ENCODE results near the gene KIF22.
A peak's percentile ranks its signal among the peaks of the same experiment; 100 is the strongest.
"Not testable (repeated sequence)": the region's sequence is repeated elsewhere in the genome, so short reads cannot be mapped to it uniquely, and the experiment has no call there.

Gene KIF22

GRCh38 chr16:29767062-29767461, 23.5 kb upstream of the KIF22 start:
- DNase-seq: no peak

GRCh38 chr16:29769507-29769906, 21.0 kb upstream of the KIF22 start:
- DNase-seq: no peak

DNA sequence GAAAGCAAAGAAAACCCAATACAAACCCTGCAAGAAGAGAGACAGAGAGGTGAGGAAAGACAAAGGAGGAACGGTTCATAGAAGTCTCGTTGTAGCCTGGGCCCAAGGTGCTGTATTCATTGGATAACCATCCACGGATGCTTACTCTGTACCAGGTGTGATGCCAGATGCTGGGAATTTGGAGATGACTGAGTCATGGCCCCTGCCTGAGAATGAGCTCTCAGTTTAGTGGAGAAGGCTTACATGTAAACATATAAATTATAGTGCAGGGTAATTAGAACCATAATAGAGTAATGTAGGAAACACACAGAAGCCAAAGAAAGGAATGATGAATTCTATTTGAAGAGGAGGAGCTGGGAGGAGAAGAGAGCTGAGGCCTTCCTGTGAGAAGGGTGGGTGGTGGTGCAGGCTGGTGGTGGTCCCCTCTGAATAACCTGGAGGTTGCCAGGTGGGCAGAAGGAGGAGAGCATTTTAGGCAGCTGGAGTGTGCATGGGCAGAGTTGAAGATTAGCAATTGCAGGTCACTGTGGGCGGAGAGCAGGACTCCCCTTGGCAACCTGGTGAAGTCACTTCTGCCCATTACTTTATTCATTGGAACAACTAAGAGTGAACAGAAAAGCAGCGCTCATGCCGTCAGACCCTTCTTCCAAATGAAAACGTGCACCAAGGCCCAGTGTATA, 20.2 kb upstream of the KIF22 start:
- DNase-seq: no peak

GRCh38 chr16:29772330-29772729, 18.2 kb upstream of the KIF22 start:
- not testable (repeated sequence) for DNase-seq

- no peak for DNase-seq
Observed at GRCh38 chr16:29774730-29775129, 15.8 kb upstream of the KIF22 start.

GRCh38 chr16:29775742-29776408, 14.7 kb upstream of the KIF22 start:
- DNase-seq: no peak

GRCh38 chr16:29777576-29778350, 12.8 kb upstream of the KIF22 start, which contains the start of gene ZG16:
TSS of gene ZG16 (plus strand) at chr16:29778256. CDS start at chr16:29779267, 1,011 bp downstream.
- no peak for DNase-seq

GRCh38 chr16:29779474-29779873, 11.1 kb upstream of the KIF22 start:
- DNase-seq: no peak

DNA sequence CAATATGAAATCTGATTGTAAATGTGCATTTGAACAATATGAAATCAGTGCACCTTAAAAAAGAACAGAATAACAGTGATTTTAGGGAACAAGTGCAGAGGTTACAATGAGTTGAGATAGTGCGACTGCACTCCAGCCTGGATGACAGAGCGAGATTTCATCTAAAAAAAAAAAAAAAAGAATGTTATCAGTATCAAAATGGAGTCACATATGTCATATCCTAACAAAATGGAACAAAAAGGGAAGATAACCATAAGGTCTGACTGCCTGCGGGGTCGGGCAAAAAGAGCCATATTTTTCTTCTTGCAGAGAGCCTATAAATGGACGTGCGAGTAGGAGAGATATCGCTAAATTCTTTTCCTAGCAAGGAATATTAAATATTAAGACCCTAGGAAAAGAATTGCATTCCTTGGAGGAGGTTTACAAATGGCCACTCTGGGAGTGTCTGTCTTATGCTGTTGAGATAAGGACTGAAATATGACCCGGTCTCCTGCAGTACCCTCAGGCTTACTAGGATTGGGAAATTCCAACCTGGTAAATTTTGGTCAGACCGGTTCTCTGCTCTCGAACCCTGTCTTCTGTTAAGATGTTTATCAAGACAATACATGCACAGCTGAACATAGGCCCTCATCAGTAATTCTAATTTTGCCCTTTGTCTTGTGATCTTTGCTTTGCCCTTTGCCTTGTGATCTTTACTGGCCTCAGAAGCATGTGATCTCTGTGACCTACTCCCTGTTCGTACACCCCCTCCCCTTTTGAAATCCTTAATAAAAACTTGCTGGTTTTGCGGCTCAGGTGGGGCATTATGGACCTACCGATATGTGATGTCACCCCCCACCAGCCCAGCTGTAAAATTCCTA, 7.2 kb upstream of the KIF22 start:
- DNase-seq: not testable (repeated sequence)

DNA sequence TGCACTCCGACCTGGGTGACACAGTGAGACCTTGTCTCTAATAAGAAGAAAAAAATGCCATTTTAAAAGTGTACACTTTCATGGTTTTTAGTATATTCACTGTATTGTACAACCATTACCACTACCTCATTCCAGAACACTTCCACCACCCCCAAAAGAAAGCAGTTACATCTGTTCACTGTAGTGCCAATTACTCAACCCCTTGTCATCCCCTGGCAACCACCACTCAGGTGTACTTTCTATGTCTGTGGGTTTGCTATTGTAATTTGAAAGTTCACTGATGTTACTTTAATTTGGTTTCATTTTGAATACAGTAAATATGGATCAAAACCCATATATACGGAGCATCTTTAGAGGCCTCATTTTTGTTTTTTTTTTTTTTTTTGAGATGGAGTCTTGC, 6.4 kb upstream of the KIF22 start:
- peak; percentile 28 for DNase-seq

GRCh38 chr16:29784901-29785500, 5.5 kb upstream of the KIF22 start:
- DNase-seq: peak; percentile 81

DNA sequence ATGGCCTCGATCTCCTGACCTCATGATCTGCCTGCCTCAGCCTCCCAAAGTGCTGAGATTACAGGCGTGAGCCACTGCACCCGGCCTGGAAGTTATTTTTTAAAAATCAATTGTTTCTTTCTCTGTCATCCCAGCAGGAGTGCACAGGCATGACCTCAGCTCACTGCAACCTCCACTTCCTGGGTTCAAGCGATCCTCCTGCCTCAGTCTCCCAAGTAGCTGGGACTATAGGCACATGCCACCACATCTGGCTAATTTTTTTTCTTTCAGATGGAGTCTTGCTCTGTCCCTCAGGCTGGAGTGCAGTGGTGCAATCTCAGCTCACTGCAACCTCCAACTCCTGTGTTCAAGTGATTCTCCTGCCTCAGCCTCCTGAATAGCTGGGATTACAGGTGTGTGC, 3.4 kb upstream of the KIF22 start:
- DNase-seq: not testable (repeated sequence)

- DNase-seq: no peak
Observed at GRCh38 chr16:29789775-29790182, 772 bp upstream of the KIF22 start.

DNA sequence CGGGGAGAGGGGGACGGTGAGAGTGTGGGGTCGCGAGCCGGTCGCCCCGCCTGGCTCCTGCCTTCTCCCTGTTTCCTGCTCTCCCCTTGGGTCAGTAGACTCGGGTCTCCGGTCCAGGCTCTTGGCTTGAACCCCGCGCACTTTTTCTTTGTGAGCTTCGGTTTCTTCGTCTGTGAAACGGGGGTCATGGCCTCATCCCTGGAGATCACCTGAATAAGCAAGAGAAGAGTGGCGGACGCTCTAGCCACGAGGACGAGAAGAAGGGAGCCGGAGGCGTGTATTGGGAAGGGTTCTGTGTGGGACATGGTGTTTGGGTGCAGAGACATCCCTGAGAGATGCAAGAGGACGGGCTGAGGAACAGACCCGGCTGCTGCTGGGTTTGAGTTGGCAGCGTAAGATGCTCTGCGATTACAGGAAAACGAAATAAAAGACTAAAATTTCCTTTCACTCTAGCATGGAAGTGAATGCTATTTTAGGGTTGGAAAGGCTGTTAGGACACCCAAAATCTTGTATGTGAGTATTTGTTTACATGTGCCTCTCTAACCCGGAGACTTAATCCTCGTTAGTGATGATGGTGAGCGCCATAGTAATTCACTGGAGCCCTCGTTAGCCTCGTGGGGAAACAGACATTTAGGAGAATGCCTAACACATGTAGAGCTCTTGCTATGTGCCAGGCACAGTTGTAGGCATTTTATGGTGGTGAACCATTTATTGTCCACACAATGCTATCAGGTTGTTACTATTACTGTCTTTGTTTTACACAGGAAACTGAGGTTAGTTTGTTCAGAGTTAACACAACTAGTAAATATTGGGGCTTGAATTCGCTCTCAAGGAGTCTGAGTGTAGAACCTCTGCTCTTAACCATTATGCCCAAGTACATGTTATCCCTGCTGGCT, 646 bp downstream of the KIF22 start:
- DNase-seq: peak; percentile 24

GRCh38 chr16:29791845-29792807, 1.6 kb downstream of the KIF22 start:
- DNase-seq: peak; percentile 29

- DNase-seq: not testable (repeated sequence)
Observed at GRCh38 chr16:29793153-29793552, 2.6 kb downstream of the KIF22 start.

DNA sequence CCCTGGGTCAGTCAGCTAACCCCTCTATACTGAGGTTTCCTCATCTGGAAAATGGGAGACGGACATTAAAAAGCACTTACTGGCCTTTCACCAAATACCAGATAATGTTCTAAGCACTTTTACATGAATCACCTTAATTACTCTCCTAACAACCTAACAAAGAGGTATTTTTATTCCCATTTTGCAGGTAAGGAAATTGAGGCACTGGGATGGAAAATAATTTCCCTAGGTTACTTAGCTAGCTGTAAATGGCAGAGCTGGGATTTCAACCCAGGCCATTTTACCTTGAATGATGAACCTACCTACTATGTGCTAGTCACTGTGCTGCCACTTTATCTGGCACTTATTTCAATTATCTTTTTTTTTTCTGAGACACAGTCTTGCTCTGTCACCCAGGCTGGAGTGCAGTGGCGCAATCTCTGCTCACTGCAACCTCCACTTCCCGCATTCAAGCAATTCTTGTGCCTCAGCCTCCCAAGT, 3.7 kb downstream of the KIF22 start:
- DNase-seq: no peak

GRCh38 chr16:29802416-29802935, 11.9 kb downstream of the KIF22 start:
- DNase-seq: no peak

DNA sequence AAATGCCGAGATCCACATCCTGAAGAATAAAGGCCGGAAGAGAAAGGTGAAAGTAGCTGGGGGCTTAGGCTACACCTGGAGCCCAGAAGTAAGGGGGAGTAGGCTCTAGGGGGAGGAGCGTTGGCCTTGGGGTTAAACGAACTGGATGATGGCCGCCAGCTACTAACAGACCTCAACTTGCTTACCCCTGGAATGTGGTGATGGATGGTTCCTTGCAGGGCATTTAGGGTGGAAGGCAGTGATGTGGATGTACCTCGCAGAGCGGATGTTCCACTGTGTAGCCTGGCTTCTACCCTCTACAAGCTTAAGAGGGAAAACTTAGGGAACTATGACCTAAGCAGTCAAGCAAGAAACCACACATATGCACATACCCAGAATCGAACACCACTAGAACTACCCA, 13.5 kb downstream of the KIF22 start:
- no peak for DNase-seq
